CD14-positive monocyte (primary cell): ENCODE results near the gene EIF2AK2. TPM values are rescaled to one million over a fixed set of nuclear protein-coding genes. Genes with fewer than 3 reads are reported as not detected.
"Not testable (repeated sequence)": the region's sequence is repeated elsewhere in the genome, so short reads cannot be mapped to it uniquely, and the experiment has no call there.

Experiments used
- DNase-seq, 3 donors: peaks; one replicate each; pipeline ENCODE4 v3.0.0-alpha.2; 2011 to 2022
- H2AFZ ChIP-seq: 2 replicates; pipeline ENCODE4 v1.6.0; 2012; ENCODE audit warnings: mild to moderate bottlenecking, low read depth, low read length, inconsistent platforms; ENCODE audit not compliant: insufficient read depth, poor library complexity, severe bottlenecking
- H3K27ac ChIP-seq, 2 donors: 1 replicate in 1 of 2; 2 replicates in 1 of 2; pipeline ENCODE4 v1.5.1; 2012 to 2013; ENCODE audit warnings: low read length in 2 of 2, control low read depth in 1 of 2, inconsistent platforms in 1 of 2, low read depth in 1 of 2, mild to moderate bottlenecking in 1 of 2
- H3K27me3 ChIP-seq, 2 donors: one replicate each; pipeline versions ENCODE4 v1.6.0 to v1.6.1; 2011 to 2013; ENCODE audit warnings: low read length in 2 of 2; ENCODE audit not compliant: control insufficient read depth in 2 of 2, insufficient read depth in 2 of 2
- H3K36me3 ChIP-seq, 2 donors: replicated peaks in 1 of 2; 1 replicate in 1 of 2; 2 replicates in 1 of 2; pipeline versions ENCODE4 v1.5.1 to v1.6.1; 2012 to 2013; ENCODE audit warnings: low read length in 2 of 2, control low read depth in 1 of 2, inconsistent platforms in 1 of 2, mild to moderate bottlenecking in 1 of 2; ENCODE audit not compliant: insufficient read depth in 2 of 2, control insufficient read depth in 1 of 2
- H3K4me1 ChIP-seq, 2 donors: 1 replicate in 1 of 2; 2 replicates in 1 of 2; pipeline versions ENCODE4 v1.5.1 to v1.6.1; 2012 to 2013; ENCODE audit warnings: low read length in 2 of 2, control low read depth in 1 of 2, inconsistent platforms in 1 of 2, mild to moderate bottlenecking in 1 of 2, moderate library complexity in 1 of 2; ENCODE audit not compliant: insufficient read depth in 2 of 2, control insufficient read depth in 1 of 2
- H3K4me2 ChIP-seq: replicated peaks from 2 replicates; pipeline ENCODE3; 2012; ENCODE audit warnings: low read length, moderate library complexity, mild to moderate bottlenecking; ENCODE audit not compliant: poor library complexity, severe bottlenecking; ENCODE audit errors: extremely low read depth
- H3K4me3 ChIP-seq, 3 experiments: fragments of 200-600 bp in 1 of 3; sonication (generic) in 1 of 3; replicated peaks in 1 of 3; 1 replicate in 2 of 3; 2 replicates in 1 of 3; pipeline ENCODE4 v1.5.1; 2011 to 2013; ENCODE audit warnings: low read length in 3 of 3, mild to moderate bottlenecking in 3 of 3, control low read depth in 2 of 3, low read depth in 2 of 3, inconsistent platforms in 1 of 3, moderate library complexity in 1 of 3
- H3K79me2 ChIP-seq: 2 replicates; pipeline ENCODE4 v1.6.0; 2012; ENCODE audit warnings: mild to moderate bottlenecking, control low read depth, inconsistent platforms, low read length, moderate library complexity; ENCODE audit not compliant: insufficient read depth
- H3K9ac ChIP-seq: 2 replicates; pipeline ENCODE4 v1.6.0; 2017; ENCODE audit warnings: low read length, mild to moderate bottlenecking; ENCODE audit not compliant: insufficient read depth, poor library complexity, severe bottlenecking
- H3K9me3 ChIP-seq, 2 donors: replicated peaks in 1 of 2; 1 replicate in 1 of 2; 2 replicates in 1 of 2; pipeline versions ENCODE4 v1.5.1 to v1.6.1; 2012 to 2013; ENCODE audit warnings: low read length in 2 of 2, control low read depth in 1 of 2; ENCODE audit not compliant: control insufficient read depth in 1 of 2, insufficient read depth in 1 of 2
- H4K20me1 ChIP-seq: 2 replicates; pipeline ENCODE4 v1.6.0; 2012; ENCODE audit warnings: mild to moderate bottlenecking, low read length, control low read depth, moderate library complexity; ENCODE audit not compliant: insufficient read depth
- H3K27ac Mint-ChIP-seq, 7 donors: one replicate each; pipeline ENCODE4 v1.8.0; 2020; ENCODE audit warnings: mild to moderate bottlenecking in 7 of 7, mixed read lengths in 7 of 7, moderate library complexity in 6 of 7, inconsistent platforms in 2 of 7
- H3K27me3 Mint-ChIP-seq, 3 donors: one replicate each; pipeline ENCODE4 v1.8.0; 2021 to 2022; ENCODE audit warnings: low read depth in 3 of 3, mild to moderate bottlenecking in 3 of 3, mixed read lengths in 3 of 3, moderate library complexity in 3 of 3, inconsistent platforms in 1 of 3
- H3K36me3 Mint-ChIP-seq, 2 donors: one replicate each; pipeline ENCODE4 v1.8.0; 2020; ENCODE audit warnings: mixed read lengths in 2 of 2, inconsistent platforms in 1 of 2, mild to moderate bottlenecking in 1 of 2
- H3K4me1 Mint-ChIP-seq: one replicate; pipeline ENCODE4 v1.8.0; 2020; ENCODE audit warnings: mild to moderate bottlenecking, mixed read lengths
- H3K4me3 Mint-ChIP-seq, 2 donors: one replicate each; pipeline ENCODE4 v1.8.0; 2020; ENCODE audit warnings: mild to moderate bottlenecking in 2 of 2, mixed read lengths in 2 of 2, moderate library complexity in 1 of 2
- H3K9me3 Mint-ChIP-seq, 7 donors: one replicate each; pipeline ENCODE4 v1.8.0; 2020 to 2022; ENCODE audit warnings: mixed read lengths in 7 of 7, mild to moderate bottlenecking in 6 of 7, moderate library complexity in 6 of 7, inconsistent platforms in 2 of 7
- CTCF ChIP-seq: fragments of 200-600 bp; IDR thresholded peaks from one replicate; pipeline ENCODE4 v1.8.0; 2022; ENCODE audit warnings: antibody characterized with exemption, mild to moderate bottlenecking
- WGBS: methylation state at CpG from one replicate; pipeline ENCODE4 v1.1.5; 2013; ENCODE audit warnings: missing lambda C conversion rate; ENCODE audit not compliant: insufficient coverage; 5-methylcytosine and 5-hydroxymethylcytosine counted together
- intact Hi-C, 2 donors: fragments of 100-400 bp; cut with micrococcal nuclease; formaldehyde crosslinking; loops; one replicate each; pipeline versions ENCODE4 v1.15.0 to v1.15.1; 2023
- polyA minus RNA-seq: library from RNA; depleted of rRNA, polyadenylated mRNA; stranded (reverse); fragments of >200 nt; gene quantifications from 2 replicates; pipeline ENCODE4 v1.2.3, GENCODE V29; 2012
- polyA plus RNA-seq, 3 donors: library from polyadenylated mRNA; depleted of rRNA in 1 of 3; unstranded in 2 of 3; stranded (reverse) in 1 of 3; fragments of 300-500 nt in 2 of 3; fragments of >200 nt in 1 of 3; fragmentation: Illumina TruSeq in 2 of 3; gene quantifications; 1 replicate in 2 of 3; 2 replicates in 1 of 3; pipeline ENCODE4 v1.2.3, GENCODE V29; 2012 to 2021
- total RNA-seq, 12 experiments: library from RNA in 1 of 12; stranded (reverse) in 1 of 12; fragments of 120-200 nt in 1 of 12; gene quantifications; one replicate each; pipeline ENCODE4 v1.2.4 and lab custom pipeline; 2013 to 2026; ENCODE audit warnings: mixed read lengths in 6 of 12, inconsistent platforms in 1 of 12

The EIF2AK2 gene
- 16.2 TPM for total RNA-seq (2013)
- polyA plus RNA-seq (10 to 100 TPM in 2 of 3 donors, 1 to 10 TPM in 1; 7.9 to 23.4 (median 17.6) TPM), polyA minus RNA-seq (5.6 and 6.1 TPM in 2 replicates), total RNA-seq (lab: John Stamatoyannopoulos, UW) (42.5 to 398 (median 65.3) reads per million in 11 experiments)

- Mint-ChIP-seq H3K4me3 (peak within 1 kb of the TSS; percentile 81 to 95), H3K36me3 (peaks cover 13 to 24% of the 10 kb centered on the region in 2 donors), H3K27ac (peak within 1 kb of the TSS; percentile 81 to 95 (median 89)), H3K4me1 (peaks cover 31% of the 10 kb centered on the region), H3K27me3 (peaks cover 0 to 2% (median 0%) of the 10 kb centered on the region in 3 donors), H3K9me3 (peaks cover 0 to 4% (median 0%) of the 10 kb centered on the region in 7 donors)
- Histone ChIP-seq H3K4me2 (peak within 1 kb of the TSS; percentile 78), H3K4me3 (peak within 1 kb of the TSS; percentile 70 to 89 (median 80)), H3K9ac (peak within 1 kb of the TSS; percentile 92), H3K27me3 (no peaks in the 10 kb centered on the region), H3K4me1 (peaks cover 21 to 26% of the 10 kb centered on the region in 2 donors), H4K20me1 (peaks cover 28% of the 10 kb centered on the region), H3K36me3 (peaks cover 0 to 12% of the 10 kb centered on the region in 2 donors), H3K79me2 (peaks cover 53% of the 10 kb centered on the region), H2AFZ (peak within 1 kb of the TSS; percentile 96), H3K27ac (peak within 1 kb of the TSS; percentile 51 to 88), H3K9me3 (no peaks in the 10 kb centered on the region)
- 7% methylated on average over 42 of the region's 55 CpGs for whole genome bisulfite sequencing
- intact Hi-C loops: no loop called here
- no peak for TF ChIP-seq CTCF
- peak; percentile 64 to 71 (median 69) for DNase-seq
These were observed at the start of gene EIF2AK2 for GRCh38 chr2:37156857-37157714. TSS of gene EIF2AK2 (minus strand) at chr2:37156980. CDS start at chr2:37147806, 9,174 bp downstream.

GRCh38 chr2:37205689-37206341 is 49.0 kb upstream of the EIF2AK2 start:
- H3K27me3 Mint-ChIP-seq: no peaks in the 10 kb centered on the region
- peak overlapping the region in 1 of 7 donors; percentile 48 for H3K27ac Mint-ChIP-seq
- H4K20me1 ChIP-seq: peaks cover 13% of the 10 kb centered on the region
- DNase-seq: no peak
- no peak overlapping the region for H3K4me3 Mint-ChIP-seq
- no peak for TF ChIP-seq CTCF
- H3K79me2 ChIP-seq: peaks cover 63% of the 10 kb centered on the region
- H3K9me3 Mint-ChIP-seq: peaks cover 18 to 48% (median 28%) of the 10 kb centered on the region in 7 donors
- intact Hi-C loops: no loop called here
- no peak overlapping the region for H3K9ac ChIP-seq
- no peak overlapping the region for H3K4me3 ChIP-seq
- H3K4me1 Mint-ChIP-seq: no peaks in the 10 kb centered on the region
- peaks cover 7 to 33% of the 10 kb centered on the region in 2 donors for H3K9me3 ChIP-seq
- no peaks in the 10 kb centered on the region for H3K27me3 ChIP-seq
- H3K4me1 ChIP-seq: no peaks in the 10 kb centered on the region
- H3K36me3 ChIP-seq: peaks cover 79 to 95% of the 10 kb centered on the region in 2 donors
- H2AFZ ChIP-seq: no peak overlapping the region
- WGBS: 100% methylated on average over 3 of the region's 5 CpGs
- H3K36me3 Mint-ChIP-seq: peaks cover 84 to 86% of the 10 kb centered on the region in 2 donors
- H3K27ac ChIP-seq: no peak overlapping the region
- no peak overlapping the region for H3K4me2 ChIP-seq

- 100% methylated on average over 2 of the region's 8 CpGs for WGBS
These were observed 48.4 kb upstream of the EIF2AK2 start for GRCh38 chr2:37205071-37205661.

More at GRCh38 chr2:37205071-37205661, 48.4 kb upstream of the EIF2AK2 start:
- H3K27me3 Mint-ChIP-seq, DNase-seq, intact Hi-C loops, H3K4me3 ChIP-seq, H3K9ac ChIP-seq, H3K4me2 ChIP-seq, H3K27ac ChIP-seq, H3K27me3 ChIP-seq, H2AFZ ChIP-seq, H3K4me1 Mint-ChIP-seq, H3K4me3 Mint-ChIP-seq, H3K4me1 ChIP-seq: not testable (repeated sequence)
- Mint-ChIP-seq H3K9me3 (peaks cover 18 to 45% (median 28%) of the 10 kb centered on the region in 7 donors), H3K36me3 (peaks cover 82 to 84% of the 10 kb centered on the region in 2 donors), H3K27ac (peak overlapping the region in 1 of 7 donors; percentile 27)
- peaks cover 70% of the 10 kb centered on the region for H3K79me2 ChIP-seq
- peaks cover 15% of the 10 kb centered on the region for H4K20me1 ChIP-seq
- peaks cover 74 to 95% of the 10 kb centered on the region in 2 donors for H3K36me3 ChIP-seq
- H3K9me3 ChIP-seq: peaks cover 7 to 33% of the 10 kb centered on the region in 2 donors
